HepG2 (cell line): ENCODE results near the gene PSMC3IP. TPM values are rescaled to one million over a fixed set of nuclear protein-coding genes. Genes with fewer than 3 reads are reported as not detected.

ENCODE experiments used
- ATF1 ChIP-seq: IDR thresholded peaks from 2 replicates; pipeline ENCODE4 v1.6.1; 2016; ENCODE audit warnings: mild to moderate bottlenecking, control low read depth
- BRD4 ChIP-seq: sonication (generic); formaldehyde crosslinking; IDR thresholded peaks from 2 replicates; pipeline ENCODE4 v1.4.0; 2020; ENCODE audit warnings: missing genetic modification reagents
- CENPX ChIP-seq: sonication (generic); formaldehyde crosslinking; IDR thresholded peaks from 2 replicates; pipeline ENCODE4 v1.9.0; 2021; ENCODE audit warnings: mild to moderate bottlenecking, missing genetic modification reagents, moderate library complexity
- CHD2 ChIP-seq: IDR thresholded peaks from 2 replicates; pipeline ENCODE4 v1.6.1; 2011; ENCODE audit warnings: low read depth, low read length, improper control_type of control experiment
- ELF1 ChIP-seq: sonication (generic); formaldehyde crosslinking; IDR thresholded peaks from 2 replicates; pipeline ENCODE4 v1.4.0; 2020; ENCODE audit warnings: missing genetic modification reagents
- KAT7 ChIP-seq: IDR thresholded peaks from 2 replicates; pipeline ENCODE4 v1.6.1; 2018; ENCODE audit warnings: borderline replicate concordance, missing compliant biosample characterization
- KDM4B ChIP-seq: sonication (generic); formaldehyde crosslinking; IDR thresholded peaks from 2 replicates; pipeline ENCODE4 v1.4.0; 2020; ENCODE audit warnings: missing genetic modification reagents
- MED1 ChIP-seq: sonication (generic); formaldehyde crosslinking; IDR thresholded peaks from 2 replicates; pipeline ENCODE4 v1.4.0; 2020; ENCODE audit warnings: missing genetic modification reagents
- PHF8 ChIP-seq: sonication (generic); formaldehyde crosslinking; IDR thresholded peaks from 2 replicates; pipeline ENCODE4 v1.5.0; 2020; ENCODE audit warnings: missing genetic modification reagents
- RCOR2 ChIP-seq: IDR thresholded peaks from 2 replicates; pipeline ENCODE4 v1.6.1; 2016; ENCODE audit warnings: missing biosample characterization, missing genetic modification reagents
- RNF2 ChIP-seq: fragments of 450-650 bp; conservative IDR thresholded peaks from 2 replicates; pipeline ENCODE4 v1.6.1; 2016; ENCODE audit warnings: low read depth
- RORA ChIP-seq: sonication (generic); formaldehyde crosslinking; IDR thresholded peaks from 2 replicates; pipeline ENCODE4 v1.5.0; 2020; ENCODE audit warnings: mild to moderate bottlenecking, missing genetic modification reagents, moderate library complexity
- SMC3 ChIP-seq: IDR thresholded peaks from 2 replicates; pipeline ENCODE4 v1.6.1; 2011; ENCODE audit warnings: low read length, improper control_type of control experiment
- SRSF4 ChIP-seq: fragments of 200-400 bp; formaldehyde crosslinking; IDR thresholded peaks from one replicate; pipeline ENCODE4 v1.6.1; 2018; ENCODE audit warnings: mild to moderate bottlenecking, low read depth, low read length, moderate library complexity; ENCODE audit not compliant: poor library complexity, severe bottlenecking
- TCF7L2 ChIP-seq: IDR thresholded peaks from 2 replicates; pipeline ENCODE4 v1.6.1; 2011; ENCODE audit warnings: mild to moderate bottlenecking, low read depth, low read length, moderate library complexity
- ZFX ChIP-seq: sonication (generic); formaldehyde crosslinking; IDR thresholded peaks from 2 replicates; pipeline ENCODE4 v1.4.0; 2020; ENCODE audit warnings: mild to moderate bottlenecking, low read depth, missing genetic modification reagents, moderate library complexity
- ZMAT3 ChIP-seq: sonication (generic); formaldehyde crosslinking; conservative IDR thresholded peaks from 2 replicates; pipeline ENCODE4 v1.7.0; 2021; ENCODE audit warnings: missing genetic modification reagents
- ZMYM3 ChIP-seq: sonication (generic); formaldehyde crosslinking; IDR thresholded peaks from 2 replicates; pipeline ENCODE4 v1.5.1; 2020; ENCODE audit warnings: mild to moderate bottlenecking, missing genetic modification reagents
- ZNF124 ChIP-seq: sonication (generic); formaldehyde crosslinking; IDR thresholded peaks from 2 replicates; pipeline ENCODE4 v1.4.0; 2020; ENCODE audit warnings: missing genetic modification reagents
- ZNF343 ChIP-seq: sonication (generic); formaldehyde crosslinking; IDR thresholded peaks from 2 replicates; pipeline ENCODE4 v1.4.0; 2020; ENCODE audit warnings: mild to moderate bottlenecking, missing genetic modification reagents
- ZNF567 ChIP-seq: sonication (generic); formaldehyde crosslinking; IDR thresholded peaks from 2 replicates; pipeline ENCODE4 v1.8.1; 2023; ENCODE audit warnings: mild to moderate bottlenecking, missing genetic modification reagents, borderline replicate concordance
- polyA plus RNA-seq, 8 experiments: library from polyadenylated mRNA; depleted of rRNA in 3 of 8; stranded (reverse) in 7 of 8; unstranded in 1 of 8; fragments of >200 nt; fragmentation: Illumina TruSeq in 4 of 8; extraction: Trizol in 4 of 8; gene quantifications; 2 replicates each; pipeline versions ENCODE4 v1.2.1 to v1.2.3, GENCODE V29; 2011 to 2016; ENCODE audit warnings: low read depth in 4 of 8, missing spikeins in 1 of 8, mixed read lengths in 1 of 8; ENCODE audit not compliant: insufficient read depth in 1 of 8
- total RNA-seq, 5 experiments: library from RNA; depleted of rRNA; stranded (reverse); fragments of >200 nt; fragmentation: Illumina TruSeq; extraction: Trizol; gene quantifications; 2 replicates each; pipeline ENCODE4 v1.2.3, GENCODE V29; 2016; ENCODE audit warnings: low read depth in 1 of 5
- TF ChIP-seq, protein P1 (sequence below): sonication (generic); formaldehyde crosslinking; IDR thresholded peaks from 2 replicates; pipeline ENCODE4 v1.4.0; 2020; ENCODE audit warnings: mild to moderate bottlenecking, missing genetic modification reagents
- TF ChIP-seq, protein P2 (sequence below): sonication (generic); formaldehyde crosslinking; IDR thresholded peaks from 2 replicates; pipeline ENCODE4 v1.5.0; 2020; ENCODE audit warnings: missing genetic modification reagents, mild to moderate bottlenecking, borderline replicate concordance
- TF ChIP-seq, protein P3 (sequence below): sonication (generic); formaldehyde crosslinking; IDR thresholded peaks from 2 replicates; pipeline ENCODE4 v1.4.0; 2020; ENCODE audit warnings: missing genetic modification reagents, borderline replicate concordance
- TF ChIP-seq, protein P4 (sequence below): IDR thresholded peaks from 2 replicates; pipeline ENCODE4 v1.6.1; 2016; ENCODE audit warnings: mild to moderate bottlenecking

The PSMC3IP gene
- total and polyA plus RNA-seq, 2 of the 13 experiments (the other 11 are each of a cell fraction or from before 2014, with no cell fraction given): 6.5 to 22.4 TPM

DNA sequence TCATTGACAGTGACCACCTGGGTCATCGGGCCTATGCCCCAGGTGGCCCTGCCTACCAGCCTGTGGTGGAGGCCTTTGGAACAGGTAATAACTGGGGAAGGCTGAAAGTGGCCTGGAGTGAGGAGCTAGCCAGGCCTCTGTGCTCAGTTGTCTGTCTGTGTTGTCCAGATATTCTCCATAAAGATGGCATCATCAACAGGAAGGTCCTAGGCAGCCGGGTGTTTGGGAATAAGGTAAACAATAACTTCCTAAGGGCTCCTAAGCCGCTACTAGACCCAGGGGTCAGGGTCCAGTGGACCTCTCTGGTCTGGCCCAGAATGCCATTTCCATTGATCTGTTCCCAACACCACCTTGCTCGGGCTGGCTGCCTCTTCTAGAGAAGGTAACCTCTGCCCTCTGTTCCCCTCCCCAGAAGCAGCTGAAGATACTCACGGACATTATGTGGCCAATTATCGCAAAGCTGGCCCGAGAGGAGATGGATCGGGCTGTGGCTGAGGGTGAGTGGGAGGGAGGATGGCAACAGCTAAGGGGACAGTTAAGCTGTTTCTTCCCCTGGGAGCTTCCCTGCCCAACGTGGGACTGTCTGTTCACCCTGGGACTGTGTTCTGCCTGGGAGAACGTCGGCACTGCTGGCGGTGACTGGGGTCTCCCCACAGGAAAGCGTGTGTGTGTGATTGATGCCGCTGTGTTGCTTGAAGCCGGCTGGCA, 12.6 kb downstream of the PSMC3IP start (continued):
- TF ChIP-seq, protein P1, sequence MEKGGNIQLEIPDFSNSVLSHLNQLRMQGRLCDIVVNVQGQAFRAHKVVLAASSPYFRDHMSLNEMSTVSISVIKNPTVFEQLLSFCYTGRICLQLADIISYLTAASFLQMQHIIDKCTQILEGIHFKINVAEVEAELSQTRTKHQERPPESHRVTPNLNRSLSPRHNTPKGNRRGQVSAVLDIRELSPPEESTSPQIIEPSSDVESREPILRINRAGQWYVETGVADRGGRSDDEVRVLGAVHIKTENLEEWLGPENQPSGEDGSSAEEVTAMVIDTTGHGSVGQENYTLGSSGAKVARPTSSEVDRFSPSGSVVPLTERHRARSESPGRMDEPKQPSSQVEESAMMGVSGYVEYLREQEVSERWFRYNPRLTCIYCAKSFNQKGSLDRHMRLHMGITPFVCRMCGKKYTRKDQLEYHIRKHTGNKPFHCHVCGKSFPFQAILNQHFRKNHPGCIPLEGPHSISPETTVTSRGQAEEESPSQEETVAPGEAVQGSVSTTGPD (CRISPR knock-in tag): 0 out of 2 replicates have a peak, but pooled peaks have one; percentile 26
- TF ChIP-seq, protein P2, sequence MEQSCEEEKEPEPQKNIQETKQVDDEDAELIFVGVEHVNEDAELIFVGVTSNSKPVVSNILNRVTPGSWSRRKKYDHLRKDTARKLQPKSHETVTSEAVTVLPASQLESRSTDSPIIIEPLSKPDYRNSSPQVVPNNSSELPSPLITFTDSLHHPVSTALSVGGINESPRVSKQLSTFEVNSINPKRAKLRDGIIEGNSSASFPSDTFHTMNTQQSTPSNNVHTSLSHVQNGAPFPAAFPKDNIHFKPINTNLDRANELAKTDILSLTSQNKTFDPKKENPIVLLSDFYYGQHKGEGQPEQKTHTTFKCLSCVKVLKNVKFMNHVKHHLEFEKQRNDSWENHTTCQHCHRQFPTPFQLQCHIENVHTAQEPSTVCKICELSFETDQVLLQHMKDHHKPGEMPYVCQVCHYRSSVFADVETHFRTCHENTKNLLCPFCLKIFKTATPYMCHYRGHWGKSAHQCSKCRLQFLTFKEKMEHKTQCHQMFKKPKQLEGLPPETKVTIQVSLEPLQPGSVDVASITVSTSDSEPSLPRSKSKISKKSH (CRISPR knock-in tag): no peak
- TF ChIP-seq KAT7 (CRISPR knock-in tag) (peak; percentile 51; the same call in 1 of the 2 replicates), RORA (CRISPR knock-in tag) (no peak), SMC3 (peak; percentile 20; the same call in 1 of the 2 replicates), BRD4 (CRISPR knock-in tag) (no peak), KDM4B (CRISPR knock-in tag) (peak; percentile 57; the same call in 1 of the 2 replicates), CENPX (no peak), ZMAT3 (CRISPR knock-in tag) (0 out of 2 replicates have a peak, but pooled peaks have one; percentile 15), MED1 (CRISPR knock-in tag) (peak; percentile 93), ZFX (CRISPR knock-in tag) (peak; percentile 70), CHD2 (no peak; the same call in 1 of the 2 replicates), ZNF567 (CRISPR knock-in tag) (0 out of 2 replicates have a peak, but pooled peaks have one; percentile 96), RNF2 (no peak), ATF1 (CRISPR knock-in tag) (no peak), SRSF4 (no peak), PHF8 (CRISPR knock-in tag) (0 out of 2 replicates have a peak, but pooled peaks have one; percentile 29), ELF1 (peak; percentile 57; the same call in 1 of the 2 replicates), ZNF343 (CRISPR knock-in tag) (no peak), TCF7L2 (no peak), RCOR2 (CRISPR knock-in tag) (peak; percentile 82), ZMYM3 (CRISPR knock-in tag) (0 out of 2 replicates have a peak, but pooled peaks have one; percentile 26), ZNF124 (peak; percentile 74; the same call in 1 of the 2 replicates)
- TF ChIP-seq, protein P3, sequence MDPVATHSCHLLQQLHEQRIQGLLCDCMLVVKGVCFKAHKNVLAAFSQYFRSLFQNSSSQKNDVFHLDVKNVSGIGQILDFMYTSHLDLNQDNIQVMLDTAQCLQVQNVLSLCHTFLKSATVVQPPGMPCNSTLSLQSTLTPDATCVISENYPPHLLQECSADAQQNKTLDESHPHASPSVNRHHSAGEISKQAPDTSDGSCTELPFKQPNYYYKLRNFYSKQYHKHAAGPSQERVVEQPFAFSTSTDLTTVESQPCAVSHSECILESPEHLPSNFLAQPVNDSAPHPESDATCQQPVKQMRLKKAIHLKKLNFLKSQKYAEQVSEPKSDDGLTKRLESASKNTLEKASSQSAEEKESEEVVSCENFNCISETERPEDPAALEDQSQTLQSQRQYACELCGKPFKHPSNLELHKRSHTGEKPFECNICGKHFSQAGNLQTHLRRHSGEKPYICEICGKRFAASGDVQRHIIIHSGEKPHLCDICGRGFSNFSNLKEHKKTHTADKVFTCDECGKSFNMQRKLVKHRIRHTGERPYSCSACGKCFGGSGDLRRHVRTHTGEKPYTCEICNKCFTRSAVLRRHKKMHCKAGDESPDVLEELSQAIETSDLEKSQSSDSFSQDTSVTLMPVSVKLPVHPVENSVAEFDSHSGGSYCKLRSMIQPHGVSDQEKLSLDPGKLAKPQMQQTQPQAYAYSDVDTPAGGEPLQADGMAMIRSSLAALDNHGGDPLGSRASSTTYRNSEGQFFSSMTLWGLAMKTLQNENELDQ (CRISPR knock-in tag): peak; percentile 59; the same call in 1 of the 2 replicates
- TF ChIP-seq, protein P4, sequence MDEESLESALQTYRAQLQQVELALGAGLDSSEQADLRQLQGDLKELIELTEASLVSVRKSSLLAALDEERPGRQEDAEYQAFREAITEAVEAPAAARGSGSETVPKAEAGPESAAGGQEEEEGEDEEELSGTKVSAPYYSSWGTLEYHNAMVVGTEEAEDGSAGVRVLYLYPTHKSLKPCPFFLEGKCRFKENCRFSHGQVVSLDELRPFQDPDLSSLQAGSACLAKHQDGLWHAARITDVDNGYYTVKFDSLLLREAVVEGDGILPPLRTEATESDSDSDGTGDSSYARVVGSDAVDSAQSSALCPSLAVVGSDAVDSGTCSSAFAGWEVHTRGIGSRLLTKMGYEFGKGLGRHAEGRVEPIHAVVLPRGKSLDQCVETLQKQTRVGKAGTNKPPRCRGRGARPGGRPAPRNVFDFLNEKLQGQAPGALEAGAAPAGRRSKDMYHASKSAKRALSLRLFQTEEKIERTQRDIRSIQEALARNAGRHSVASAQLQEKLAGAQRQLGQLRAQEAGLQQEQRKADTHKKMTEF (CRISPR knock-in tag): peak; percentile 84
